Glutamatergic neuron (in vitro differentiated cells): Measurements from ENCODE around the gene SRRM1. TPM values are rescaled to one million over a fixed set of nuclear protein-coding genes. Genes with fewer than 3 reads are reported as not detected.

ENCODE experiments used
- DNase-seq: peaks from one replicate; pipeline ENCODE4 v3.0.0; 2022
- H3K27ac Mint-ChIP-seq: one replicate; pipeline ENCODE4 v1.8.0; 2020; ENCODE audit warnings: mild to moderate bottlenecking, mixed read lengths, inconsistent platforms; ENCODE audit not compliant: unreplicated experiment
- H3K27me3 Mint-ChIP-seq: one replicate; pipeline ENCODE4 v1.8.0; 2020; ENCODE audit warnings: mild to moderate bottlenecking, moderate library complexity, mixed read lengths, inconsistent platforms; ENCODE audit not compliant: unreplicated experiment
- H3K36me3 Mint-ChIP-seq: one replicate; pipeline ENCODE4 v1.8.0; 2020; ENCODE audit warnings: mild to moderate bottlenecking, mixed read lengths, inconsistent platforms; ENCODE audit not compliant: unreplicated experiment
- H3K4me1 Mint-ChIP-seq: one replicate; pipeline ENCODE4 v1.8.0; 2020; ENCODE audit warnings: mild to moderate bottlenecking, low read depth, mixed read lengths, inconsistent platforms; ENCODE audit not compliant: unreplicated experiment
- H3K4me3 Mint-ChIP-seq: one replicate; pipeline ENCODE4 v1.8.0; 2020; ENCODE audit warnings: mild to moderate bottlenecking, mixed read lengths, inconsistent platforms; ENCODE audit not compliant: unreplicated experiment
- H3K9me3 Mint-ChIP-seq: one replicate; pipeline ENCODE4 v1.8.0; 2020; ENCODE audit warnings: mild to moderate bottlenecking, moderate library complexity, mixed read lengths, inconsistent platforms; ENCODE audit not compliant: unreplicated experiment
- total RNA-seq: library from RNA; stranded (reverse); fragmentation: NEBNext Ultra II Directional; extraction: Animal tissue kit (Norgen Biotek cat#: 25700); gene quantifications from one replicate; pipeline ENCODE4 v1.2.1, GENCODE V29; 2021; ENCODE audit not compliant: unreplicated experiment
- TF ChIP-seq, protein P1 (sequence below): fragments of 200-600 bp; sonication (generic); IDR thresholded peaks from one replicate; pipeline ENCODE4 v1.5.0; 2021; ENCODE audit not compliant: partially characterized antibody, unreplicated experiment

The SRRM1 gene
- total RNA-seq, 1 donor from 2014 or later: 113 TPM

DNA sequence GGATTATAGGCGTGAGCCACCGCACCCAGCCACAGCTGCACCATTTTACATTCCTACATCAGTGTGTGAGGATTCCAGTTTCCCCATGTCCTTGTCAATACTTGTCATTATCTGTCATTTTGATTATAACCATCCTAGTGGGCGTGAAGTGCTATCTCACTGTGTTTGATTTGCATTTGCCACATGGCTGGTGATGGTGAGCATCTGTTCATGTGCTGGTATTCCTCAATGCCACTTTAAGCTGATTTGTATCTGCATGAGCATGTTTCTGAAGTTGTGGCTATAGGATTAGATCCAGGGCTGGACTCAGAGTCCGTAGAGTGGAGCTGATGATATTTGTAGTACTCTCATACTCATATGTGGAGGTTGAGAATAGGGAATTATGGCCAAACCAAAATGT is 36.6 kb downstream of the SRRM1 start:
- Mint-ChIP-seq H3K9me3 (no peaks in the 10 kb centered on the region), H3K4me3 (no peak overlapping the region), H3K36me3 (no peaks in the 10 kb centered on the region), H3K4me1 (no peaks in the 10 kb centered on the region), H3K27ac (no peak overlapping the region), H3K27me3 (no peaks in the 10 kb centered on the region)
- TF ChIP-seq, protein P1, sequence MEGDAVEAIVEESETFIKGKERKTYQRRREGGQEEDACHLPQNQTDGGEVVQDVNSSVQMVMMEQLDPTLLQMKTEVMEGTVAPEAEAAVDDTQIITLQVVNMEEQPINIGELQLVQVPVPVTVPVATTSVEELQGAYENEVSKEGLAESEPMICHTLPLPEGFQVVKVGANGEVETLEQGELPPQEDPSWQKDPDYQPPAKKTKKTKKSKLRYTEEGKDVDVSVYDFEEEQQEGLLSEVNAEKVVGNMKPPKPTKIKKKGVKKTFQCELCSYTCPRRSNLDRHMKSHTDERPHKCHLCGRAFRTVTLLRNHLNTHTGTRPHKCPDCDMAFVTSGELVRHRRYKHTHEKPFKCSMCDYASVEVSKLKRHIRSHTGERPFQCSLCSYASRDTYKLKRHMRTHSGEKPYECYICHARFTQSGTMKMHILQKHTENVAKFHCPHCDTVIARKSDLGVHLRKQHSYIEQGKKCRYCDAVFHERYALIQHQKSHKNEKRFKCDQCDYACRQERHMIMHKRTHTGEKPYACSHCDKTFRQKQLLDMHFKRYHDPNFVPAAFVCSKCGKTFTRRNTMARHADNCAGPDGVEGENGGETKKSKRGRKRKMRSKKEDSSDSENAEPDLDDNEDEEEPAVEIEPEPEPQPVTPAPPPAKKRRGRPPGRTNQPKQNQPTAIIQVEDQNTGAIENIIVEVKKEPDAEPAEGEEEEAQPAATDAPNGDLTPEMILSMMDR: no peak
- no peak for DNase-seq

DNA sequence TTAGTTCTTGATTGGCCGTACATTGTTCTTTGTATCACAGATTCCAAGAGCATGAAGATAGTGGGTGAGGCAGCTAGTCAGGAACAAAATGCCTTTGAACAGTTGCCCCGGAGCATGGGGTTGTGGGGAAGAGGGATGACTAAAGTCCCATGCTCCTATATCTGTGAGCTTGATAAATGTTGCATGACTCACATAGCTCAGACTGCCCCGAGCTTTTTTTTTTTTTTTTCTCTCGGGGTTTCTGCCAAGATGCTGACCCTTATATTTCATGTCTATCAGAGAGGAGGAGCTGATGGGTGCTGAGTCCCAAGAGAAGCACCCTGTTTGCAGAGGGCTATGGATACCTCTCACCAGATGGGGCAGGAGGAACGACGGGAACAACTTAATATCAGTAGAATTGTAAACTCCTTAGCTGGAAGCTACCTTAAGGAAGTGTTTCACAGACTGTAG is 40.6 kb downstream of the SRRM1 start:
- TF ChIP-seq, protein P1: no peak
- no peak overlapping the region for H3K27ac Mint-ChIP-seq
- DNase-seq: no peak
- H3K36me3 Mint-ChIP-seq: no peaks in the 10 kb centered on the region
- H3K4me3 Mint-ChIP-seq: no peak overlapping the region
- no peaks in the 10 kb centered on the region for H3K4me1 Mint-ChIP-seq
- H3K27me3 Mint-ChIP-seq: no peaks in the 10 kb centered on the region
- no peaks in the 10 kb centered on the region for H3K9me3 Mint-ChIP-seq

DNA sequence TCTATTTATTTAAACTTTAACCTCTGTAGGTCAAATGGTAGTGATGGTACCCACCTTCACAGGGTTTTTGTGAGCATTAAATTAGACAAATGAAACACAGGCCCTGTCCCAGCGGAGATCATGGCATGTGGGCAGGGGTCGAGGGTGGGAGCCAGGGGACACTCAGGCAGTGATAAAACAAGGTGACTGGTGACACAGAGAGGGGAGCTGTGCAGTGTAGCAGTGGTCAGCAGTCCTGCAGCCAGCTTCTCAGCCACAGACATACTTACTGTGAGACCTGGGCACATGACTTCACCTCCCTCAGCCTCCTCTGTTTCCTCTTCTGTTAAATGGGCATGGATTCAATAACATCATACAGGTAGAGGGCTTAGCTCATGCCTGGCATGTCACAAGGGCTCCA is 44.9 kb downstream of the SRRM1 start:
- no peaks in the 10 kb centered on the region for H3K4me1 Mint-ChIP-seq
- H3K27me3 Mint-ChIP-seq: no peaks in the 10 kb centered on the region
- H3K4me3 Mint-ChIP-seq: no peak overlapping the region
- H3K36me3 Mint-ChIP-seq: no peaks in the 10 kb centered on the region
- H3K9me3 Mint-ChIP-seq: no peaks in the 10 kb centered on the region
- H3K27ac Mint-ChIP-seq: no peak overlapping the region
- TF ChIP-seq, protein P1: no peak
- DNase-seq: no peak

DNA sequence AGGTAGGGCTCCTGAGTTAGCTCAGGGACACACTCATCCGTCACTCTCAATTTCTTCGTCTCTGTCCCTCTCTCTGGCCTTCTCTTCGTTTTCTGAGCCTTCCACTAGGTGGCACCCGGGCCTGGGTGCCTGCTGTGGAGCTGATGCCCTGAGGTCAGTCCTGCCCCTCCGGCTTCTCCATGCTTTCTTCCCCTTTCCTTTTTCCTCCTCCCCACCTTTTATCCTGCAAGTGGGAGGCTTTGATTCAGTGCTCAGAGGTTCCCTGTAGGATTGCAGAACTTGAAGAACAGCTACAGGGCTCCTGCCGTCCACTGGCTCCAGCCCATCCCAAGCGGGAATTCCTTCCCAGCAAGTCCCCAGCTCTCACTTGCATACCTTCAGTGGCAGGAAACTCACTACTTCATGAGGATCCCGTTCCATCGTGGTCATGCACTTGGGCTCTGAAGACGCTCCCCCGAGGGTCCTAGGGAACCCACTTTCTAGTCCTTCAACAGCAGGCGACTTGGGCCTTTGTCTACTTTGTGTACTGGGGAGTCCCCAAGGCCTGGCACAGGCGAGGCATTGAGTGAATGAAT is 45.6 kb downstream of the SRRM1 start:
- H3K27ac Mint-ChIP-seq: no peak overlapping the region
- DNase-seq: peak; percentile 80
- no peaks in the 10 kb centered on the region for H3K27me3 Mint-ChIP-seq
- TF ChIP-seq, protein P1: peak; percentile 60
- no peaks in the 10 kb centered on the region for H3K4me1 Mint-ChIP-seq
- H3K36me3 Mint-ChIP-seq: no peaks in the 10 kb centered on the region
- H3K9me3 Mint-ChIP-seq: no peaks in the 10 kb centered on the region
- no peak overlapping the region for H3K4me3 Mint-ChIP-seq

DNA sequence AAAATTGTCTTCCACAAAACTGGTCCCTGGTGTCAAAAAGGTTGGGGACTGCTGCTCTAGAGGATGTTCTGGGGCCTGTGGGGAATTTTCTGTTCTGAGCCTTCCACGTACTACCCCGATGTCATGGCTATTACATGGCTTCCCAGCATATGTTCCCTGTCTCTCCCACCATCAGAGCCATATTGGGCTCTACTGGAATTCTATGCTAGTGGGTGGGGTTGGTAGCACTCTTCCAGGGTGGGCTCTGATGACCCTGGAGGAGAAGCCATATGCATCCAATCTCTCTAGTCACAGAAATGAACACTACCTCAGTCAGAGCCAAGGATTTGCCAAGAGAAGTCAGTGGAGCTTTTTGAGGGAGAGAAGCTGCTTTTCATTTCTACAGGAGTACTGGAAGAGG is 47.9 kb downstream of the SRRM1 start:
- no peak for DNase-seq
- Mint-ChIP-seq H3K4me3 (no peak overlapping the region), H3K9me3 (no peaks in the 10 kb centered on the region), H3K27ac (no peak overlapping the region), H3K4me1 (peaks cover 4% of the 10 kb centered on the region), H3K27me3 (peaks cover 2% of the 10 kb centered on the region), H3K36me3 (no peaks in the 10 kb centered on the region)
- TF ChIP-seq, protein P1: no peak
